H9 (cell line): Measurements from ENCODE around the gene FNDC3B. TPM values are rescaled to one million over a fixed set of nuclear protein-coding genes. Genes with fewer than 3 reads are reported as not detected.

Experiments used
- DNase-seq: peaks from one replicate; pipeline ENCODE4 v3.0.0-alpha.2; 2017
- H2AFZ ChIP-seq: one replicate; pipeline ENCODE4 v1.6.1; 2013; ENCODE audit warnings: mild to moderate bottlenecking, low read length, control low read depth, moderate library complexity
- H2AK5ac ChIP-seq: 2 replicates; pipeline ENCODE4 v1.6.1; 2013; ENCODE audit warnings: low read length, control low read depth, mixed read lengths; ENCODE audit not compliant: insufficient read length
- H2BK120ac ChIP-seq: one replicate; pipeline ENCODE4 v1.6.1; 2013; ENCODE audit warnings: low read depth, mild to moderate bottlenecking, low read length, control low read depth, inconsistent platforms; ENCODE audit not compliant: poor library complexity, severe bottlenecking
- H2BK12ac ChIP-seq: 2 replicates; pipeline ENCODE4 v1.6.1; 2013; ENCODE audit warnings: low read length, control low read depth, mixed read lengths, low read depth; ENCODE audit not compliant: insufficient read length
- H2BK15ac ChIP-seq: 2 replicates; pipeline ENCODE4 v1.6.1; 2013; ENCODE audit warnings: low read depth, low read length, control low read depth
- H2BK20ac ChIP-seq: one replicate; pipeline ENCODE4 v1.6.1; 2013; ENCODE audit warnings: low read depth, mild to moderate bottlenecking, low read length, control low read depth, inconsistent platforms; ENCODE audit not compliant: poor library complexity, severe bottlenecking
- H2BK5ac ChIP-seq: 2 replicates; pipeline ENCODE4 v1.6.1; 2013; ENCODE audit warnings: low read length, control low read depth, mixed read lengths; ENCODE audit not compliant: insufficient read length
- H3K14ac ChIP-seq: 2 replicates; pipeline ENCODE4 v1.6.1; 2013; ENCODE audit warnings: low read length, control low read depth; ENCODE audit not compliant: insufficient read depth
- H3K18ac ChIP-seq: 2 replicates; pipeline ENCODE4 v1.6.1; 2013; ENCODE audit warnings: low read depth, mild to moderate bottlenecking, mixed read lengths, low read length, control low read depth; ENCODE audit not compliant: insufficient read length
- H3K23ac ChIP-seq: 2 replicates; pipeline ENCODE4 v1.6.1; 2013; ENCODE audit warnings: low read length, control low read depth, mixed read lengths, low read depth; ENCODE audit not compliant: insufficient read length
- H3K23me2 ChIP-seq: 2 replicates; pipeline ENCODE4 v1.6.1; 2013; ENCODE audit warnings: low read depth, mild to moderate bottlenecking, mixed read lengths, low read length, control low read depth; ENCODE audit not compliant: insufficient read length, poor library complexity, severe bottlenecking
- H3K27ac ChIP-seq: 2 replicates; pipeline ENCODE4 v1.5.1; 2013; ENCODE audit warnings: low read length, control low read depth, mixed read lengths, low read depth; ENCODE audit not compliant: insufficient read length
- H3K27me3 ChIP-seq: 2 replicates; pipeline ENCODE4 v1.6.1; 2013; ENCODE audit warnings: low read length, control low read depth, inconsistent platforms; ENCODE audit not compliant: insufficient read depth
- H3K4ac ChIP-seq: 2 replicates; pipeline ENCODE4 v1.6.1; 2013; ENCODE audit warnings: low read depth, mild to moderate bottlenecking, control low read depth, inconsistent platforms, low read length, moderate library complexity
- H3K4me1 ChIP-seq: 2 replicates; pipeline ENCODE4 v1.6.1; 2013; ENCODE audit warnings: low read length, control low read depth, inconsistent platforms; ENCODE audit not compliant: insufficient read depth
- H3K4me2 ChIP-seq: 2 replicates; pipeline ENCODE4 v1.6.1; 2013; ENCODE audit warnings: low read length, control low read depth, mixed read lengths; ENCODE audit not compliant: insufficient read length, insufficient read depth
- H3K56ac ChIP-seq: 2 replicates; pipeline ENCODE4 v1.6.1; 2013; ENCODE audit warnings: low read depth, mild to moderate bottlenecking, mixed read lengths, low read length, control low read depth; ENCODE audit not compliant: insufficient read length
- H3K79me1 ChIP-seq: 2 replicates; pipeline ENCODE4 v1.6.1; 2013; ENCODE audit warnings: low read depth, mild to moderate bottlenecking, moderate library complexity, low read length, control low read depth, inconsistent platforms; ENCODE audit not compliant: insufficient read depth, poor library complexity, severe bottlenecking
- H3K79me2 ChIP-seq: 2 replicates; pipeline ENCODE4 v1.6.1; 2013; ENCODE audit warnings: low read length, control low read depth, inconsistent platforms; ENCODE audit not compliant: insufficient read depth
- H3K9ac ChIP-seq: 2 replicates; pipeline ENCODE4 v1.6.1; 2013; ENCODE audit warnings: low read length, control low read depth, mixed read lengths; ENCODE audit not compliant: insufficient read length; ENCODE audit errors: extremely low read depth
- H3K9me3 ChIP-seq: one replicate; pipeline ENCODE4 v1.6.1; 2013; ENCODE audit warnings: low read depth, low read length, inconsistent platforms; ENCODE audit not compliant: control insufficient read depth
- H3T11ph ChIP-seq: one replicate; pipeline ENCODE4 v1.6.1; 2013; ENCODE audit warnings: mild to moderate bottlenecking, low read length, control low read depth, inconsistent platforms
- H4K20me1 ChIP-seq: one replicate; pipeline ENCODE4 v1.6.1; 2013; ENCODE audit not compliant: control insufficient read depth, insufficient read length, insufficient read depth
- H4K5ac ChIP-seq: 2 replicates; pipeline ENCODE4 v1.6.1; 2013; ENCODE audit warnings: low read depth, mild to moderate bottlenecking, mixed read lengths, low read length, control low read depth; ENCODE audit not compliant: insufficient read length
- H4K8ac ChIP-seq: replicated peaks from 2 replicates; pipeline ENCODE4 v1.6.1; 2013; ENCODE audit warnings: low read length, control low read depth, mixed read lengths, low read depth; ENCODE audit not compliant: insufficient read length
- H4K91ac ChIP-seq: 2 replicates; pipeline ENCODE4 v1.6.1; 2013; ENCODE audit warnings: low read depth, mild to moderate bottlenecking, moderate library complexity, mixed read lengths, low read length, control low read depth; ENCODE audit not compliant: insufficient read length
- H3K27ac Mint-ChIP-seq, 3 experiments: 2 replicates in 2 of 3; 3 replicates in 1 of 3; pipeline ENCODE4 v1.8.0; 2020 to 2021; ENCODE audit warnings: mixed read lengths in 3 of 3, mild to moderate bottlenecking in 1 of 3, moderate library complexity in 1 of 3
- H3K27me3 Mint-ChIP-seq: 2 replicates; pipeline ENCODE4 v1.8.0; 2021; ENCODE audit warnings: low read depth, mild to moderate bottlenecking, moderate library complexity, mixed read lengths
- H3K36me3 Mint-ChIP-seq, 3 experiments: 2 replicates in 2 of 3; 3 replicates in 1 of 3; pipeline ENCODE4 v1.8.0; 2020 to 2021; ENCODE audit warnings: low read depth in 3 of 3, mixed read lengths in 3 of 3; ENCODE audit not compliant: insufficient read depth in 1 of 3
- H3K4me1 Mint-ChIP-seq, 2 experiments: 2 replicates each; pipeline ENCODE4 v1.8.0; 2020; ENCODE audit warnings: mixed read lengths in 2 of 2
- H3K4me3 Mint-ChIP-seq, 2 experiments: 2 replicates in 1 of 2; 3 replicates in 1 of 2; pipeline ENCODE4 v1.8.0; 2020 to 2021; ENCODE audit warnings: mild to moderate bottlenecking in 2 of 2, mixed read lengths in 2 of 2, moderate library complexity in 1 of 2
- H3K9me3 Mint-ChIP-seq, 2 experiments: 2 replicates in 1 of 2; 3 replicates in 1 of 2; pipeline ENCODE4 v1.8.0; 2020; ENCODE audit warnings: mild to moderate bottlenecking in 2 of 2, mixed read lengths in 2 of 2, moderate library complexity in 1 of 2
- CTCF ChIP-seq: fragments of 200-600 bp; sonication (generic); conservative IDR thresholded peaks from 3 replicates; pipeline ENCODE4 v1.8.0; 2021; ENCODE audit warnings: antibody characterized with exemption, mild to moderate bottlenecking
- WGBS: extraction: QIAGEN DNeasy Blood & Tissue Kit; methylation state at CpG from one replicate; pipeline ENCODE4 v1.1.7; 2013; ENCODE audit warnings: missing lambda C conversion rate, low lambda C conversion rate, mixed read lengths; ENCODE audit not compliant: insufficient read length; ENCODE audit errors: extremely low coverage; 5-methylcytosine and 5-hydroxymethylcytosine counted together
- total RNA-seq: library from RNA; stranded (reverse); gene quantifications from 2 replicates; pipeline ENCODE4 v1.2.1, GENCODE V29; 2021

The FNDC3B gene
- total RNA-seq, 1 experiment from 2014 or later = 43.8 TPM

- Histone ChIP-seq H3K4ac (no peak overlapping the region), H2AK5ac (no peak overlapping the region), H3K27ac (no peak overlapping the region), H4K5ac (no peak overlapping the region), H3K27me3 (no peaks in the 10 kb centered on the region), H4K91ac (no peak overlapping the region), H2BK12ac (no peak overlapping the region), H3K9ac (no peak overlapping the region), H3K23me2 (no peaks in the 10 kb centered on the region), H2AFZ (no peak overlapping the region), H4K20me1 (no peaks in the 10 kb centered on the region), H3K18ac (no peak overlapping the region), H3K79me1 (no peaks in the 10 kb centered on the region), H2BK20ac (no peak overlapping the region), H3K56ac (no peak overlapping the region), H2BK120ac (no peak overlapping the region), H2BK15ac (no peak overlapping the region), H4K8ac (no peak overlapping the region), H2BK5ac (no peak overlapping the region), H3T11ph (no peak overlapping the region), H3K14ac (no peak overlapping the region), H3K4me2 (no peak overlapping the region), H3K4me1 (no peaks in the 10 kb centered on the region), H3K23ac (no peak overlapping the region), H3K9me3 (no peaks in the 10 kb centered on the region), H3K79me2 (no peaks in the 10 kb centered on the region)
- no CpG with 5 or more reads among the region's 3 CpGs for WGBS
- Mint-ChIP-seq H3K27ac (no peak overlapping the region), H3K9me3 (peaks cover 0 to 3% of the 10 kb centered on the region in 2 experiments; a peak in 1 of 5 replicates), H3K27me3 (no peaks in the 10 kb centered on the region; the same call in 1 of the 2 replicates), H3K4me3 (no peak overlapping the region), H3K4me1 (no peaks in the 10 kb centered on the region), H3K36me3 (no peaks in the 10 kb centered on the region; a peak in 1 of 7 replicates)
- TF ChIP-seq CTCF = no peak
- DNase-seq = no peak
Measured at GRCh38 chr3:171991166-171991565, 48.2 kb upstream of the FNDC3B start.
